LNCAP (cell line): ENCODE measurements around the gene KCNQ2.

ENCODE experiments used
- TF ChIP-seq, protein P1 (sequence below): fragments of 450-650 bp; IDR thresholded peaks from 2 replicates; pipeline ENCODE4 v1.5.1; 2017; ENCODE audit warnings: mild to moderate bottlenecking

Gene KCNQ2

DNA sequence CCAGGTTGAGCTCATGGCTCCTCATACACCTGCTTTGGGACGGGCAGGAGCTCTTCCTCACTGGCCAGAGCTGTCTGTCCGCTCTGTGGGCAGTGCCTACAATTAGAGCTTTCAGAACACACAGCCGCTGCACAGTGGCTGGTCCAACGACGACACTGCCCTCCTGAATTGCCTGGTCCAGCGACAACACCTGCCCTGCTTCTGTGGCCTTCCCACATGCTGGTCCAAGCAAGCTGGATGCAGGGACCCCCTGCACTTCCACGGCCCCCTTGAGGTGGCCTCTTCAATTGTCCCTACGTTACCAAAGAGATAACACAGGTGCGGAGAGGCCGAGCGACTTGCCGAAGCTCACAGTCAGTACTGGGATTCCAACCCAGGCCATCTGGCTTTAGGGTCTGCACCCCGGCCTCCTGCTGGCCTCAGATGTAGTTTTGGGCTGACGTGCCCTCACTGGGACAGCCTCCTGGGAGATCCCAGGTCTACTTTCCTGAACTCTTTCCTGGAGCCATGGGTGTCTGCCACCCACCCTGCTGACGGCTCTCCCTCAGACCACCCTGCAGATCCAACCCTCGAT, 109.9 kb downstream of the KCNQ2 start:
- TF ChIP-seq, protein P1, sequence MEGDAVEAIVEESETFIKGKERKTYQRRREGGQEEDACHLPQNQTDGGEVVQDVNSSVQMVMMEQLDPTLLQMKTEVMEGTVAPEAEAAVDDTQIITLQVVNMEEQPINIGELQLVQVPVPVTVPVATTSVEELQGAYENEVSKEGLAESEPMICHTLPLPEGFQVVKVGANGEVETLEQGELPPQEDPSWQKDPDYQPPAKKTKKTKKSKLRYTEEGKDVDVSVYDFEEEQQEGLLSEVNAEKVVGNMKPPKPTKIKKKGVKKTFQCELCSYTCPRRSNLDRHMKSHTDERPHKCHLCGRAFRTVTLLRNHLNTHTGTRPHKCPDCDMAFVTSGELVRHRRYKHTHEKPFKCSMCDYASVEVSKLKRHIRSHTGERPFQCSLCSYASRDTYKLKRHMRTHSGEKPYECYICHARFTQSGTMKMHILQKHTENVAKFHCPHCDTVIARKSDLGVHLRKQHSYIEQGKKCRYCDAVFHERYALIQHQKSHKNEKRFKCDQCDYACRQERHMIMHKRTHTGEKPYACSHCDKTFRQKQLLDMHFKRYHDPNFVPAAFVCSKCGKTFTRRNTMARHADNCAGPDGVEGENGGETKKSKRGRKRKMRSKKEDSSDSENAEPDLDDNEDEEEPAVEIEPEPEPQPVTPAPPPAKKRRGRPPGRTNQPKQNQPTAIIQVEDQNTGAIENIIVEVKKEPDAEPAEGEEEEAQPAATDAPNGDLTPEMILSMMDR, result no peak

DNA sequence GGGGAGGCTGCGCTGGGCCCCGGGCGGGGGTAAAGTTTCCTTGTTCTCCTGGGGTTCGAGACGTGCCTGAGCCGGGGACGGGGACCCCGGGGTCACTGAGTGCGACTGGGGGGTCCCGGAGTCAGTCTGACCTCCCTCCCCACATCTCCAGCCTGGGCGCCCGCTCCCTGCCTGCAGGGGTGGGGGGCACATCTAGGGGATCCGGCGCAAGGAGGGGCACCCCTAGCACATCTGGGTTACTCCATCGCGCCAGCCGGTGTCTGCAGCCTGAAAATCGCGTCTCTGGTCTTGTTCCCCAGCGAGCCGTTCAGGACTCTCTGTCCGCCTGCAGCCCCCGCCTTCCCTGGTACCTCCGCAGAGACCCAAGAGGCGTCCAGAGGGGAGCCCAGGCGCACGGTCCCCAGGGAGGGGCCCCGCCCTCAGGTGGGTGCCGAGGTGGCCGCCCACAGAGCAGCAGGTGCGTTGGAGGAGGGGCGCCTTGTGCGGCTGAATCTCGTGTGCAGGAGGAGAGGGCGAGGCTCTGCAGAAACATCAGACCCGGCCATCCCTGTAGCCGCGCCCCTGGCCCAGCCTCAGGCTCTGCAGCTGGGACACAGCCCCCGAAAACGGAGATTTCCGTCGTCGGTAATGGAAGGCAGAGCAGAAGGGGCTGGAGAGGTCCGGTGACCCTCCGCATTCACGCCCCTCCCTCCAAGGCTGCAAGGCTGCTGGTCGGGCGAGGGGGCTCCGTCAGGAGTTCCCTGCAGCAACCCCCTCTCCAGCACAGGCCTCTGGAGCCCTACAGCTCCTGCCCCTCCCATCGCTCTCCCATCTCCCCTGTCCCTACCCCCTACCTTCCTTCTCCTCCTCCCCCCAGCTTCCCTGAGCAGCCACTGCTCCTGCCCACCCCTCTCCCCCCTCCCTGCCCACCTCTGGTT, 110.7 kb downstream of the KCNQ2 start:
- TF ChIP-seq, protein P1, result no peak

DNA sequence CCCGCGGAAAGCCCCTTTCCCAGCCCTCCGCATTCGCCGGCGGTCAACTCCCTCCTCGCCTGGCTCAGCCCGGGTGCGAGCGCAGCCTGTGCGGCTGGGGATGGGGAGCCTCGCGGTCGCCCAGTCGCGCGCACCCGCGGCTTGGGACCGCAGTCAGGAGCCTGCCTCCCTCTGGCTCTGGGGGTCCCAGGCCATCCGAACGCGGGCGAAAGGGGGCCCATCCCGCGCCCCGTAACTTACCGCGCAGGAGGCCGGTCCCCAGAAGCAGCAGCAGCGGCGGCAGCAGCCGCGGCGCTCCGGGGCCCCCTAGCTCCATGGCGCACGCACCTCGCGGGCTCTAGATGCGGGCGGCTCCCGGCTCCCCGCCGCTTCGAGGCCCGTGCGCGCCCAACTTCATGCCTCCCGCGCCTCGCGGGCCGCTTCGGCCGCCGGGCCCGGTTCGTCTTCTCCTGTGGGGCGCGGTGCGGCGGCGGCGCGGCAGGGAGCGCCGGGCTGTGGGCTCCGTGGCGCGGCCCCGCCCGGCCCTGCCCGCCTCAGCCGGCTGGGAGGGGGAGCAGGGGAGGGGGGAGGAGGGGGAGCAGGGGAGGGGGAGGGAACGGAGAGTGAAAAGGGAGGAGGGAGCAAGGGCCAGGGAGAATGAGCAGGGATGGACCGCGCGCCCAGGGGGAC, 111.5 kb downstream of the KCNQ2 start, which contains the start of gene CHRNA4:
Gene CHRNA4 (minus strand): TSS at position 500 of the 669 bp plus-strand sequence. CDS start 184 bp downstream, at position 316.
- TF ChIP-seq, protein P1, result no peak

DNA sequence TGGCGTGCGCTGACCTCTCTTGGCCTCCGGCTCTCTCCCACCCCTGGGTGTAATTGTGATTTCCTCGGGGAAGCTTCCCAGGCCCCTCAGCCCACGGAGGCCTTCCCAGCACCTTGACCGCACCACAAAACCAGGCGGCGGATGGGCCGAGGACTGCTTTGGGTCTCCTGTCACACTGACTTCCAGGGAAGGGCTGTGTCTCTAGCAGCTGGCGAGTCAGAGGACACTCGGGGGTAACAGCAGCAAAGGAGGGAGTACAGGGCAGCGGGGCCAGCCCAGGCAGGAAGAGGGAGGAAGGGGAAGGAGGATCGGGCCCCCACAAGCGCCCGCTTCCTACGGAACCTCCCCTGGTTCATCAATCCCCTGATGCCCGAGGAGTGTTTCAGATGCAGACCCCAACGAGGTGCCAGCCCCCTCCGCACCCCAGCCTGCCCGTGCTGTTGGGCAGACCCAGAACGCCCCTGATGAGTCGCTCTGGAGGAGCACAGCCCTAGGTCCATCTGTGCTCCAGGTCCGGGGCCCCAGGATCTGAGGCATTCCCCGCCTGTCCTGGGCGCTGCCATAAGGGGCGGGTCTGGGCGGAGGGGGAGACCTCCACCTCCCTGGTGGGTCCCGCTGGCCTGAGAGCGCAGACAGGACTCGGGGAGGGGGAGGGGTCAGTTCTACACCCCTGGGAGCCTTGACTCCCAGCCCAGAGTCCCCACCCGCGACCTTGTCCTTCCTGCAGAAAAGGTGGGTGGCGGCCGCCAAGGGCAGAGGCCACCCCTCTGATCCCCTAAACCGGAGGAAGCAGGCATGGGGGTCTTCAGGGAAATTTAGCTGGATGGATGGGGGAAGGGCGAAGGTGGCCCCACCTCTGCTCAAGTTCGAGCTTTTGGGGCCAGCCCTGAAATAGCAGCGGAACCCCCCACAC, 112.3 kb downstream of the KCNQ2 start:
- TF ChIP-seq, protein P1, result no peak

DNA sequence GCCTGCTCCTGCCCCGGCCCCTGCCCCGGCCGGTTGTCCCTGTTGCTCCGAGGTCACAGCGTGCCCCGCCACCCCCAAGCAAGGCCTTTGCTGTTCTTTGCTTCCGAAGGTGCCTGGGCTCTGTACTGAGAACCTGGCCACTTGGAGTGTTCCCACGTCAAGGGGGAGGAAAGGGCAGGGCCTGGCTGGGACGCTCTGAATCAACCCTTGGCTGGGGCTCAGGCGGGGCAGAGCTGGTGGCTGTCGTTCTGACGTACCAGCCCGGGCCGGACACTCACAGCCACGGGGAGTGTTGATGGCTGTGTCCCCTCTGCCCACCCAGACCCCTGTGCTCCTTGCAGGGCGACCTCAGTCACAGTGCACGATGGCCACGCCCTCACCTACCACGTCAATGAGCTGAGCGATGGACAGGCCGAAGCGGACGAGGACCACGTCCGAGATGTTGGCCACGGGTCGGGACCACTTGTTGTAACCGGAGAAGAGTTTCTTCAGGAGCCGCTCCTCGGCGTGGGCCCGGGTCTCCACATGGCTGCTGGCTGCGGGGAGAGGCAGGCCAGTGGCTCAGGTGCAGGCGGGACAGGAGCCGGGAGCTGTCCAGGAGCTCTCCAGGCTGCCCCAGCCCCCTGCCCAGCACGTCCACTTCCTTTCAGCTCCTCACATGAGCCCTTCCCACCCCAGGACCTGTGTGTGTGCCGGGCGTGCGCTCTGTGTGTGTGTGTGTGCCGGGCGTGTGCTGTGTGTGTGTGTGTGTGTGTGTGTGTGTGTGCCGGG, 113.1 kb downstream of the KCNQ2 start:
- TF ChIP-seq, protein P1, result no peak

DNA sequence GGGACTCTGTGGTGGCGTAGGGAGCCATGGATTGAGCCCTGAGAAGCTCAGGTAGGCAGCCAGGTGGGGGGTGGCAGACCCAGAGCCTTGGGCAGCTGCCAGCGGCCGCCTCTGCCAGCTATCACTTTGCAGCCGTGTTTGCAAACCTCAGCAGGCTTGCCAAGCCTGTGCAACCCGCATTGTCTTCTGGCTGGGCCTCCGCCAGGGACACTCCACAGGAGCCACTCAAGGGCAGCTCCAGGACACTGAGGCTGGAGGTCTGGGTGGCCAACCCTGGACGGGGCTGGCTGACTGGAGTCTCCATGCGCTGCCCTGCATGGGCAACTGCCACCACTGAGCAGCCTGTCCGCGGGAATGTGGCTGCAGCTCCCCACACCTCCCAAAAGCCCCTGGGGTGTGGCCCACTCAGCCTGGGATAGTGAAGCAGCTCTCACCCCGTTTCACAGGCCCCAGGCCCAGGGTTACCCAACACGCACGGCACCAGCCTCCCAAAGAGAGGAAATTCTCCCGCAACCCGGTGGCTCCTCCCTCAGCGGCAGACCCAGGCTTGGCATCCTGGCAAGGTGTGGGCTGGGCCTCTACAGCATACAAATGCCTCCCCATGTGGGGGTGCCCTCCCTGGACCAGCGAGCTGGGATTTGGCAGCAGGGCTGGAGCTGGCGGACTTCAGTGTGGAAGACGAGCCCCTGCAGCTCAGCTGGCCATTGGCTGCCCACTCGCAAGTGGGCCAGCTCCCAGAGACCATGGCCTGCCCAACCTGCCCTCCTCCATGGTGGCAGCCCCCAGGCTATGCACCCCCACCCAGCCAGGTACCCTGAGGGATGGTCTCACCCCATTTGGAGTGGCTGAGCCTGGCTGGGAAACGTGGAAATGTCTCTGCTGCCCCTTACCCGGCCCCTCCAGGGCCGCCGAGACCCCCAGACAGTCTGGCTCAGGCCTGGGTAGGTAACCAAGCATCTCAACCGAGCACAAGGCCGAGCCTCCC, 114.2 kb downstream of the KCNQ2 start:
- TF ChIP-seq, protein P1, result no peak
